Heart left ventricle (tissue), 13 donors: ENCODE results near the gene ETF1.

Source experiments
- CTCF ChIP-seq, 12 donors: fragments of 200-600 bp; sonication (generic) in 4 of 12; IDR thresholded peaks; one replicate each; pipeline versions ENCODE4 v1.5.0 to v1.8.0; 2018 to 2022; ENCODE audit warnings: antibody characterized with exemption in 12 of 12, mild to moderate bottlenecking in 5 of 12
- POLR2A ChIP-seq, 2 donors: fragments of 450-650 bp; IDR thresholded peaks; one replicate each; pipeline ENCODE4 v1.6.1; 2017; ENCODE audit warnings: antibody characterized with exemption in 2 of 2, mild to moderate bottlenecking in 2 of 2, moderate library complexity in 2 of 2
- donor health status: ischemic (EF 13 %, LVEDD 7.1; RV severe dilation, severe dysfunction).
- donor health status: DM: no; HTN: yes; CAD: no.
- donor health status: DM: no; HTN: no; CAD: no.
- donor health status: ischemic (EF 25% LVEDD 6.9; RV normal size, moderate dysfunction).
- donor health status: ischemic (EF 25% LVEDD 5.7; RV mildly dilated, moderate dysfunction).
- donor health status: ischemic (EF 35%, LVEDD 5.7; RV mildly dilated, moderate dysfunction).
- donor health status: nonischemic (EF 11% LVEDD 7.7; RV severe dilation, severe dysfunction).
- donor health status: DM: yes; HTN: yes; CAD: no.
- donor health status: PGD.
- donor health status: ischemic (EF 29% LVEDD 5.4; RV normal size, mild dysfunction).
- donor health status: nonischemic (EF 23%, LVEDD 6.1; RV moderate dilation, normal function).

GRCh38 chr5:138459311-138459933 is 83.6 kb downstream of the ETF1 start:
- TF ChIP-seq POLR2A (IDR thresholded peaks at IDR 0.05) (no peak), CTCF (IDR thresholded peaks at IDR 0.05) (no peak)
